GM11168 (cell line): Measurements from ENCODE around the gene PRKAR1A.

Experiments
- in situ Hi-C: fragments of 300-500 bp; cut with MboI; formaldehyde crosslinking; loops from one replicate; pipeline ENCODE4 v1.12.0; 2022; ENCODE audit warnings: low sequenced_read_pairs; ENCODE audit not compliant: unreplicated experiment

The PRKAR1A gene

DNA sequence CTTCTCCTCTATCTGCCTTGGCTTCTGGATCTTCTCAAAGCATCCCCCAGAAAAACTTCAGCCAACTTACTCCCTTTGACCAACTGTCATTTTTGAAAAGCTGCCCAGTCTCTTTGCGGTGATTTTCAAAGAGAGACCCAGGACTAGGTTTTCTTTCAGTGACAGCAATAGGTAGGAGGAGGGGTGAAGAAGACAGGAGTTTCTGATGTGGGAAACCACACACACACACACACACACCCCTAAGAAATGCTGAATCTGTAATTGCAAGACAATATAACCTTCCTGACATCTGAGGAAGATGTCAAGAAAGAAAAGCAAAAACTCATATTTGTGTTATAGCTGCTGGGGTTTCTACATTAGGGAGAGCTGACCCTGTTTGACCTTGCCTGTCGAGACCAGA, 83.8 kb downstream of the PRKAR1A start:
- in situ Hi-C loops, result no loop called here

- in situ Hi-C loops, result no loop called here
Observed at GRCh38 chr17:68596411-68596945, 84.2 kb downstream of the PRKAR1A start.

- in situ Hi-C loops, result no loop called here
Observed at GRCh38 chr17:68598074-68598473, 85.8 kb downstream of the PRKAR1A start.

- in situ Hi-C loops, result no loop called here
Observed at GRCh38 chr17:68598545-68598961, 86.3 kb downstream of the PRKAR1A start.

GRCh38 chr17:68599091-68599490, 86.9 kb downstream of the PRKAR1A start:
- in situ Hi-C loops, result no loop called here

DNA sequence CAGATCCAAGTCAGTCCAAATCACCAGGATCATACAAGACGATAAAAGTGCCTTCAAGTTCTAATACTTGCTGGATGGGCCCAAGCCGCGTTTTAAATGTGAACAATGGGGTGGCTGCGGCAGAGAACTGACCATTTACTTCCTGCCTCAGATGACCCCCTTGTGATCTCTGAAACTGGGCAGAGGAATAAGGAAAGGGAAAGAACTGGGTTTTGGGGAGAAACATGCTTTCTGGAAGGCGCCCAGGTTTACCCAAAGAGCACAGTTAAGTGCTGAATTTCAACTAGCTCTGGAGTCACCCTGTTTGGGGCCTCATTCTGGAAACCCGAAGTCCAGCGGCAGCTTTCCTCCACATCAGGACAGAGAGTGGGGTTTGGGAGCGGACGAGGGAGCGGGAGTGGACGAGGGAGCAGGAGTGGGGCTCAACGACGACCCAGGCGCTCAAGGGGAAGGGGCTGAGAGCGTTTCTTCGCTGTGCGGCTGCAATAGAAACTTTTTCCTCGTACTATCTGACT, 87.4 kb downstream of the PRKAR1A start:
- in situ Hi-C loops, result no loop called here

DNA sequence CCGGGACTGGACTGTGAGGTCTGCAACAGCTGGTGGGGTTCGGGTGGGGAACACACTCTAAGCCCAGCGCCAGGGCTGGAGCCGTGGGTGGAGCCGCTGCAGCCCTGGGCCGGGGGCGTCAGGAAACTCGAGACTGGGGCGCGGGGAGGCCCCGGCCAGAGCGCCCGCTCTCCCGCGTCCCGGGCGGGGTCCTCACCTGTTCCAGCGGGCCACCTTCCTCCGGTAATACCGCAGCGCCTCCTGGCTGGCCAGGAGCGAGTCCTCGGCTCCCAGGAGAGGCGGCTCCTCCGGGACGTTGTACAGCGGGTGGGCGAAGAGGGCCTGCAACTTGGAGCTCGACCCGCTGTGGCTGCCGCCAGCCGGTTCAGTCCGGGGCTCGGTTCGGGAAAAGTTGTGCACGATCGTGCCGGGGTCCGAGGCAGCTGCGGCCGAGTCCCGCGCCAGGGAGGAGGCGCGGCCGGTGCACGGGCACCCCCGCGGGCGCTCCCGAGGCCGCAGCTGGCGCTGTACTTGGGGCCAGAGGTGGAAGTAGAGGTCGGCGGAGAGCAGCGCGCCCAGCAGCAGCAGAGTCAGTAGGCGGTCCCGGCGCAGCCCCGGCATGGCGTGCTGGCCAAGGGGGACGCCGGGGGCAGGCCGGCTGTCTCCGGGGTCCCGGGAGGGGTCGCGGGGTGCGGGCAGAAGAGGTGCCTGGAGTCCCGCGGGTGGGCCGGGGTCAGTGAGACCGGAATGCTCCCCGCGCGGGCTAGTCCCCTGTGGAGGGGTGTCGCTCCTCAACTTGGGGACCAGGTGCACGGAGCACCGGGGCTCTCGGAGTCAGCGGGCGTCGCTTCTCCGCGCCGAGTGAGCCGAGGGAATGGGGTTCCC, 88.1 kb downstream of the PRKAR1A start:
- in situ Hi-C loops, result no loop called here
